BJ (cell line): ENCODE results near the gene NUBP1. TPM values are rescaled to one million over a fixed set of nuclear protein-coding genes. Genes with fewer than 3 reads are reported as not detected.

ENCODE experiments used
- CTCF ChIA-PET: fragments of 350-600 bp; formaldehyde crosslinking; extraction: SDS; loops from one replicate; lab custom pipeline; 2021; ENCODE audit warnings: antibody characterized with exemption, inconsistent platforms; lab: Yijun Ruan, JAX
- POLR2A ChIA-PET: fragments of 300-600 bp; sonication (Branson Sonifier 250); formaldehyde crosslinking; extraction: SDS; loops from one replicate; lab custom pipeline; 2021; ENCODE audit warnings: antibody characterized with exemption; lab: Charles Lee
- DNase-seq: peaks from one replicate; pipeline ENCODE4 v3.0.0-alpha.2; 2011; ENCODE audit warnings: low read depth
- H3K27me3 ChIP-seq: 2 replicates; pipeline ENCODE4 v1.6.0; 2011; ENCODE audit warnings: low read length; ENCODE audit not compliant: control insufficient read depth, insufficient read depth
- H3K36me3 ChIP-seq: 2 replicates; pipeline ENCODE4 v1.5.1; 2011; ENCODE audit warnings: low read length; ENCODE audit not compliant: control insufficient read depth, insufficient read depth
- H3K4me3 ChIP-seq: 2 replicates; pipeline ENCODE4 v1.5.1; 2011; ENCODE audit warnings: low read depth, mild to moderate bottlenecking, control low read depth, low read length
- CTCF ChIP-seq: IDR thresholded peaks from 2 replicates; pipeline ENCODE4 v1.5.1; 2011; ENCODE audit warnings: low read depth, mild to moderate bottlenecking, control low read depth, inconsistent platforms, low read length, moderate library complexity; ENCODE audit not compliant: insufficient read depth
- polyA plus RNA-seq: library from polyadenylated mRNA; depleted of rRNA; stranded (reverse); fragments of >200 nt; gene quantifications from 2 replicates; pipeline ENCODE4 v1.2.3, GENCODE V29; 2011

Gene NUBP1
- polyA plus RNA-seq, 1 experiment = 35.8 TPM

GRCh38 chr16:10799736-10800135 is 56.1 kb downstream of the NUBP1 start:
- ChIA-PET CTCF (no interaction called here), POLR2A (no interaction called here)
- Histone ChIP-seq H3K4me3 (no peak overlapping the region), H3K36me3 (no peaks in the 10 kb centered on the region), H3K27me3 (no peaks in the 10 kb centered on the region)
- no peak for TF ChIP-seq CTCF
- no peak for DNase-seq

- no peaks in the 10 kb centered on the region for H3K36me3 ChIP-seq
- TF ChIP-seq CTCF = no peak
- H3K4me3 ChIP-seq = no peak overlapping the region
- DNase-seq = no peak
- H3K27me3 ChIP-seq = peaks cover 1% of the 10 kb centered on the region; the same call in 1 of the 2 replicates
- ChIA-PET POLR2A (no interaction called here), CTCF (no interaction called here)
These were observed 61.7 kb downstream of the NUBP1 start for GRCh38 chr16:10805334-10805733.

GRCh38 chr16:10806698-10807097 is 63.1 kb downstream of the NUBP1 start:
- no peak overlapping the region for H3K4me3 ChIP-seq
- POLR2A ChIA-PET = no interaction called here
- H3K27me3 ChIP-seq = peaks cover 1% of the 10 kb centered on the region; the same call in 1 of the 2 replicates
- no peak for DNase-seq
- CTCF ChIA-PET = no interaction called here
- H3K36me3 ChIP-seq = no peaks in the 10 kb centered on the region
- TF ChIP-seq CTCF = no peak

- CTCF ChIA-PET = interaction anchor here (1.2 kb wide), 1 partner anchor 12 kb away, joined by 3 read pairs; no protein-coding TSS in a partner anchor
- peaks cover 1% of the 10 kb centered on the region; the same call in 1 of the 2 replicates for H3K27me3 ChIP-seq
These were observed 64.6 kb downstream of the NUBP1 start for GRCh38 chr16:10808218-10808617.

GRCh38 chr16:10808850-10809249 is 65.2 kb downstream of the NUBP1 start:
- CTCF ChIA-PET = interaction anchor here (1.2 kb wide), 1 partner anchor 11 kb away, joined by 3 read pairs; no protein-coding TSS in a partner anchor
- no peak for DNase-seq
- no peak overlapping the region for H3K4me3 ChIP-seq
- no peak for TF ChIP-seq CTCF
- peaks cover 1% of the 10 kb centered on the region; the same call in 1 of the 2 replicates for H3K27me3 ChIP-seq
- H3K36me3 ChIP-seq = no peaks in the 10 kb centered on the region
- POLR2A ChIA-PET = no interaction called here

More at GRCh38 chr16:10808218-10808617, 64.6 kb downstream of the NUBP1 start:
- no peak overlapping the region for H3K4me3 ChIP-seq
- POLR2A ChIA-PET = no interaction called here
- no peaks in the 10 kb centered on the region for H3K36me3 ChIP-seq
- TF ChIP-seq CTCF = no peak
- no peak for DNase-seq
